ENCODE measurements around the gene STK32C. TPM values are rescaled to one million over a fixed set of nuclear protein-coding genes. Genes with fewer than 3 reads are reported as not detected.

STK32C gene
- polyA plus RNA-seq, 2 of the 4 experiments (the other 2 are of a cell fraction): 29.9 to 43.6 TPM

DNA sequence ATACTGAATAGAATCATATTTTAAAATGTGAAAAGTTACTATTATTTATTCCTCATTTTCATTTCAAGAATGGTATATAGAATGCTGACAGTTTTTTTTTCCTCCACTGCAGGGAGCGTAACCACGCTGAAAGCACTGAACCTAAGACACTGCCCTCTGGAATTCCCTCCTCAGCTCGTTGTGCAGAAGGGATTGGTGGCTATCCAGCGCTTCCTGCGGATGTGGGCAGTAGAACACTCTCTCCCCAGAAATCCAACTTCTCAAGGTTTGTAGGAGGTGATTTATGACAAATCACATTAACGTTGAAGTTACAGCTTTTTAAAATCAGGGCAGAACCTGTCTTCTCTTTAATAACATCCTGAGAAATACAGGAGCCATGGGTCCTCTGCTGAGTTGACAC, 36.6 kb upstream of the STK32C start:
- WGBS (ENCODE audit: missing lambda C conversion rate): 84% methylated on average over 6 of the region's 6 CpGs
- CTCF ChIA-PET: interaction anchor here (1.9 to 2.3 kb wide), 2 partner anchors 9 to 16 kb away, joined by 5 to 11 read pairs; no protein-coding TSS in a partner anchor
- FAIRE-seq (no peak), DNase-seq (ENCODE audit: low read depth in 1 of 2, low spot score in 1 of 2) (no peak), ATAC-seq (no peak)
- H3K27ac ChIP-seq: no peak overlapping the region
- H3K4me2 ChIP-seq: no peak overlapping the region
- no peak overlapping the region for H3K4me3 ChIP-seq
- H3K9me3 ChIP-seq: no peaks in the 10 kb centered on the region
- POLR2A ChIA-PET: interaction anchor here (1.1 kb wide), 1 partner anchor 36 kb away, joined by 3 read pairs; the partner anchor contains the start of gene STK32C
- no peaks in the 10 kb centered on the region for H3K4me1 ChIP-seq
- TF ChIP-seq MYC (IDR thresholded peaks at IDR 0.05; ENCODE audit: borderline replicate concordance, low read length): no peak
- TF ChIP-seq RARB (CRISPR knock-in tag; IDR thresholded peaks at IDR 0.05): no peak
- no peak for TF ChIP-seq EP300 (IDR thresholded peaks at IDR 0.05)
- no peak for TF ChIP-seq CHD2 (IDR thresholded peaks at IDR 0.05; ENCODE audit: low read length, partially characterized antibody)
- TF ChIP-seq HOXB5 (CRISPR knock-in tag; IDR thresholded peaks at IDR 0.05): no peak
- TF ChIP-seq HMGXB4 (CRISPR knock-in tag; IDR thresholded peaks at IDR 0.05; ENCODE audit: borderline replicate concordance): no peak
- TF ChIP-seq, protein P1, sequence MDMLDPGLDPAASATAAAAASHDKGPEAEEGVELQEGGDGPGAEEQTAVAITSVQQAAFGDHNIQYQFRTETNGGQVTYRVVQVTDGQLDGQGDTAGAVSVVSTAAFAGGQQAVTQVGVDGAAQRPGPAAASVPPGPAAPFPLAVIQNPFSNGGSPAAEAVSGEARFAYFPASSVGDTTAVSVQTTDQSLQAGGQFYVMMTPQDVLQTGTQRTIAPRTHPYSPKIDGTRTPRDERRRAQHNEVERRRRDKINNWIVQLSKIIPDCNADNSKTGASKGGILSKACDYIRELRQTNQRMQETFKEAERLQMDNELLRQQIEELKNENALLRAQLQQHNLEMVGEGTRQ (IDR thresholded peaks at IDR 0.05): no peak

- 93% methylated on average over 7 of the region's 7 CpGs for WGBS (ENCODE audit: missing lambda C conversion rate)
- H3K9me3 ChIP-seq: no peaks in the 10 kb centered on the region
- ChIA-PET POLR2A (no interaction called here), CTCF (interaction anchor here (0.9 to 2.3 kb wide), 6 partner anchors 8 to 95 kb away, joined by 4 to 11 read pairs (median 4); no protein-coding TSS in a partner anchor)
- no peak overlapping the region for H3K4me3 ChIP-seq
- no peak for ATAC-seq
- no peak for FAIRE-seq
- TF ChIP-seq HOXA7 (CRISPR knock-in tag; IDR thresholded peaks at IDR 0.05) (no peak), NPAS2 (CRISPR knock-in tag; IDR thresholded peaks at IDR 0.05; ENCODE audit: borderline replicate concordance) (no peak), RCOR1 (IDR thresholded peaks at IDR 0.05; ENCODE audit: low read depth, low read length) (no peak), HEYL (CRISPR knock-in tag; IDR thresholded peaks at IDR 0.05) (no peak), RAD21 (conservative IDR thresholded peaks at IDR 0.05 in 1 of 2, IDR thresholded peaks at IDR 0.05 in 1 of 2) (no peak), RARB (CRISPR knock-in tag; IDR thresholded peaks at IDR 0.05) (no peak), MAX (IDR thresholded peaks at IDR 0.05) (no peak), FOXS1 (CRISPR knock-in tag; IDR thresholded peaks at IDR 0.05) (no peak), CTCF (IDR thresholded peaks at IDR 0.05) (no peak), NR3C1 (IDR thresholded peaks at IDR 0.05) (no peak), POLR2A (IDR thresholded peaks at IDR 0.05; ENCODE audit: low read length) (no peak), E2F6 (IDR thresholded peaks at IDR 0.05; ENCODE audit: borderline replicate concordance, low read depth) (no peak), TP53 (CRISPR knock-in tag; IDR thresholded peaks at IDR 0.05) (no peak), POLR2AphosphoS2 (conservative IDR thresholded peaks at IDR 0.05; ENCODE audit: low read length) (no peak), CHD4 (IDR thresholded peaks at IDR 0.05; ENCODE audit: borderline replicate concordance) (no peak), ESRRA (IDR thresholded peaks at IDR 0.05; ENCODE audit: borderline replicate concordance, low read length) (no peak)
- H3K4me2 ChIP-seq: no peak overlapping the region
- H3K4me1 ChIP-seq: no peaks in the 10 kb centered on the region
- no peak overlapping the region for H3K27ac ChIP-seq
- DNase-seq (ENCODE audit: low read depth in 1 of 2, low spot score in 1 of 2): no peak
Observed at GRCh38 chr10:132342553-132342952, 34.8 kb upstream of the STK32C start.

All from A549 (cell line).